GM10248 (cell line): ENCODE results near the gene SENP7.
A peak's percentile ranks its signal among the peaks of the same experiment; 100 is the strongest.

ENCODE experiments used
- CTCF ChIA-PET: fragments of 300-600 bp; sonication (Branson Sonifier 250); formaldehyde crosslinking; extraction: SDS; loops from one replicate; lab custom pipeline; 2021; ENCODE audit warnings: antibody characterized with exemption; lab: Yijun Ruan, JAX
- POLR2A ChIA-PET: fragments of 350-650 bp; sonication (Branson Sonifier 250); formaldehyde crosslinking; extraction: SDS; loops from one replicate; lab custom pipeline; 2020; ENCODE audit warnings: antibody characterized with exemption; lab: Yijun Ruan, JAX
- DNase-seq: peaks from one replicate; pipeline ENCODE4 v3.0.0; 2012; ENCODE audit errors: extremely low spot score
- CTCF ChIP-seq: IDR thresholded peaks from 2 replicates; pipeline ENCODE4 v1.5.1; 2012; ENCODE audit warnings: mild to moderate bottlenecking, low read depth; ENCODE audit errors: extremely low read depth, missing control alignments, control extremely low read depth

SENP7 gene

GRCh38 chr3:101521211-101521701 is 8.2 kb upstream of the SENP7 start:
- CTCF ChIA-PET = interaction anchor here (0.6 to 5.1 kb wide), 6 partner anchors 9 to 1971 kb away, joined by 3 to 18 read pairs (median 4); partner anchors contain the start of genes PCNP and SENP7
- DNase-seq = no peak
- TF ChIP-seq CTCF = no peak
- POLR2A ChIA-PET = no interaction called here

GRCh38 chr3:101519685-101520365 is 6.8 kb upstream of the SENP7 start:
- CTCF ChIA-PET = interaction anchor here (1.0 to 5.1 kb wide), 5 partner anchors 8 to 54 kb away, joined by 3 to 18 read pairs (median 10); partner anchors contain the start of genes PCNP and SENP7
- no peak for DNase-seq
- TF ChIP-seq CTCF = no peak
- POLR2A ChIA-PET = no interaction called here

DNA sequence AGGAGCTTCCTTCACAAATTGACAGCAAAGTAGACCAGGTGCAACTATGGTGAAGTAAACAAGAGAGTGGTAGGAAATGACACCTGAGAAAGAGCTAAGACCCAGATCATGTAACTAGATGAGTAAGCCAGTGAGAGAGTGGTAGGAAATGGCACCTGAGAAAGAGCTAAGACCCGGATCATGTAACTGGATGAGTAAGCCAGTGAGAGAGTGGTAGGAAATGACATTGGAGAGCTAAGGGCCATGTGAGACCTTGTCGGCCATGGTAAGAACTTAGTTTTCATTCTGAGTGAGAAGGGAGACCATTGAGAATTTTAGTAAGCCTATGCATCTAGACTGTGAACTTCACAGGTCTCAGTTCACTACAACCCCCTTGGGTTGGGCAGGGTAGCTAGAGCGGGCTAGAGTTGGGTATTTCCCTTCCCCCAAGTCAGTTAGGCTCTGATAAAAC is 5.4 kb upstream of the SENP7 start:
- ChIA-PET CTCF (interaction anchor here (1.0 to 5.1 kb wide), 5 partner anchors 10 to 147 kb away, joined by 3 to 18 read pairs (median 5); partner anchors contain the start of gene PCNP), POLR2A (interaction anchor here (0.9 to 1.2 kb wide), 3 partner anchors 43 to 56 kb away, joined by 4 to 8 read pairs (median 5); partner anchors contain the start of genes PCNP and TRMT10C)
- DNase-seq = peak; percentile 65
- no peak for TF ChIP-seq CTCF

DNA sequence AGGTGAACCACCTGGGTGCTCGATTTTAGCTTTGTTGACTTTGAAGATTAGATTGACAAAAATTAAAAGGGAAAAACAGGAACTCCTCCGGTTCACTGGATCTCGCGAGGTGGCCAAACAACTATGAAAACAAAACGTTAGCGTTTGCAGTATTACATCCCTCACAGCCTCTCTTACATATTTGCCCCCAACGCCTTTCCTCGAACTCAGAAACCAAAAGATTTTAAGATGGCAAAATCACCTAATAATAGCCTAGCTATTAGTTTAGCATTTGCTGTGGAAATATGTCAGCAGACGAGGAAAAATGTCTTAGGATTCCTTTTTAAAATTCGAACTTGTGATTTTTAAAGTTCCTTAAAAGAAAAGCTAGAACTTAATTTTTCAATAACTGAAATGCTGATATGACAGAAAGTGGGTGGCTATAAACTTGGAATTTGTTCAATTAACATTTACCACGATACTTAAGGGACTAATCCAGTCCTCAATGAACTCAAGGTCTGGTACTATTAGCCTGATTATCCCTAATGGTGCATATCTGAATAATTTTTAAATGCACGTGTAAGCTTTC is 491 bp upstream of the SENP7 start:
- DNase-seq = peak; percentile 67
- ChIA-PET POLR2A (no interaction called here), CTCF (interaction anchor here (3.2 kb wide), 1 partner anchor 8 kb away, joined by 15 read pairs; no protein-coding TSS in a partner anchor)
- no peak for TF ChIP-seq CTCF

- ChIA-PET CTCF (interaction anchor here (0.6 to 3.2 kb wide), 3 partner anchors 10 to 1681 kb away, joined by 3 to 15 read pairs (median 4); partner anchors contain the start of gene PCNP), POLR2A (no interaction called here)
- no peak for TF ChIP-seq CTCF
- no peak for DNase-seq
These were observed 691 bp downstream of the SENP7 start for GRCh38 chr3:101512396-101512645.

GRCh38 chr3:101509811-101510210 is 3.2 kb downstream of the SENP7 start:
- DNase-seq = no peak
- no peak for TF ChIP-seq CTCF
- ChIA-PET CTCF (interaction anchor here (0.6 to 2.0 kb wide), 4 partner anchors 9 to 1567 kb away, joined by 3 to 10 read pairs (median 3); no protein-coding TSS in a partner anchor), POLR2A (no interaction called here)
